GM18505 (cell line): Measurements from ENCODE around the gene RRAD.
"Not testable (repeated sequence)": the region's sequence is repeated elsewhere in the genome, so short reads cannot be mapped to it uniquely, and the experiment has no call there.

Experiments used
- ATAC-seq: cut with Tn5 transposase; IDR thresholded peaks from one replicate; pipeline ENCODE4 v1.9.1; 2021; ENCODE audit not compliant: unreplicated experiment
- POLR2A ChIP-seq: IDR thresholded peaks from 4 replicates; pipeline ENCODE4 v1.6.1; 2011; ENCODE audit warnings: borderline replicate concordance; ENCODE audit not compliant: insufficient read depth, insufficient read length; ENCODE audit errors: extremely low read depth

The RRAD gene

DNA sequence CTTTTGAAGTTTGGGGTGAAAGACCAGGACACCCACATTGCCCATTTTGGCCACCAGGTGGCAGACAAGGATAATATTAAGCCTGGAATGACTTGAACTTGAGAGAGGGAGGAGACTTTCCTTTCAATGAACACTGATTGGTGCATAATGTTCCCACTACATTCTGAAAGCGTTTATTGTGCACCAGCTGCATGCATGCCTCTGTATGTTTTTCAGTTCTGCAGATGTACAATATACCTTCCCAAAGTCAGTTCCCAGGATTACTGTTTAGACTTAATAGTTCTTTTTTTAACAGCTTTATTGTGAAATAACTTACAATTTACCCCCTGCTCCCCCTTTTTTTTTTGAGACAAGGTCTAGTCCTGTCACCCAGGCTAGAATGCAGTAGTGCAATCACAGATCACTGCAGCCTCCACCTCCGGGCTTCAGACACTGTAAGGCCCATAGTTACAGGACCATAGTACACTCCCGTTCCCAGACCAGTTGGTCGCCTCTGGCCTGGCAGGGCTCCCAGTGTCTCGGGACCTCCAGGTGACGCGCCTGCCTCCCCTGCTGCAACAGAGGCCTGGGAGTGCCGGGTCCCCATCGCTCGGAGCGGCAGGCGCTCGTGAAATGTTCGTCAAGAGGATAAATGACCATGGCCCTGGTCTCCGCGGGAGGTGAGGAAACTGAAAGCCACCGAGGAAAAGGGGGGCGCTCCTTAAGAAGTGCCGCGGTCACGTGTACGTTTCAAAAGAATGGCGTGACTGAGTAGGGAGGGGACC lies 22.1 kb upstream of the RRAD start:
- peak; percentile 47 for ATAC-seq

DNA sequence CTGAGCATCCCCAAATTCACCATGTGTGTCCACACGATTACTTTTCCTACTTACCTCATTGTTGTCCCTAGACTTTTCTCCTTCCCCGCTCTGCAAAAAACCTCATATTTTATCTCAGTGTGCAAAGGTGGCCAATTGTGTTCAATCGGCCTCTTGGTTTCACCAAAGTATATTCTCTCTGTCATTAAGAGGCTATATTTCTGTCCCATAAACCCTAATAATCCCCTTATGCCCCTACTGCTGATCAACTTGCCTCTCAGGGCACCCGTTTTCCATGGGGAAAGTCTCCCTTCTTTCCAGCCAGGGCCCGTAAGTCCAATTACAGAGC lies 21.6 kb upstream of the RRAD start:
- ATAC-seq: no peak
- no peak for TF ChIP-seq POLR2A

More for the DNA sequence above, 22.1 kb upstream of the RRAD start:
- no peak for TF ChIP-seq POLR2A

DNA sequence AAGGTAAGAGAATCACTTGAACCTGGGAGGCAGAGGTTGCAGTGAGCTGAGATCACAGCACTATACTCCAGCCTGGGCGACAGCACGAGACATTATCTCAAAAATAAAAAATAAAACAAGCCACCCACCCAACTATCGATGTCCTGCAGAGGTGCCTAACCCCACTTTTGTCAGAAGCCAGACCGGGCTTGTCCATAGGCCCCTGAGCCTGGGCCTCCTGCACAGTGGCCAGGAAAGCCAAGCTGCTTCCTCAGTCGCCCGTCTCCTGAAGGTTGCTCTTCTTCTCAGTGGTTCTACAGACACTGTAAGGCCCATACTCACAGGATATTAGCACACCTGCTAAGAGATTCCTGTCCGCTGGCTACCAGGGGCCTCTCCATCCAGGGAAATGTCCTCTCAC lies 21.2 kb upstream of the RRAD start:
- no peak for ATAC-seq
- no peak for TF ChIP-seq POLR2A

- no peak for TF ChIP-seq POLR2A
- ATAC-seq: no peak
These were observed 20.6 kb upstream of the RRAD start for GRCh38 chr16:66945939-66946338.

- ATAC-seq: not testable (repeated sequence)
These were observed 19.6 kb upstream of the RRAD start for GRCh38 chr16:66944971-66945370.

DNA sequence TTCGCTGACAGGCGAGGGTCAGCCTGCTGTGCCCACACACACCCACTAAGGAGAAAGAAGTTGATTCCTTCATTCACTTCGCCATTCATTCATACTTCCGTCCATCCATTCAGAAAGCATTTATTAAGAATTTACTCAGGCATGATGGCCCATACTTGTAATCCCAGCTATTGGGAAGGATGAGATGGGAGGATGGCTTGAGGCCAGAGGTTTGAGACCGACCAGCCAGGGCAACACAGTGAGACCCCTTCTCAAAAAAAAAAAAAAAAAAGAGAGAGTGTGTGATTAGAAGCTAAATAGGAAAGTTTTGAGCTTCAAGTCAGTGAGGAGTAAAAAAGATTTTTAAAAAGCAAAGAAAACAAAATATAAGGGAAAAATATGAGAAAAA lies 18.7 kb upstream of the RRAD start:
- ATAC-seq: no peak

GRCh38 chr16:66943426-66944053 lies 18.2 kb upstream of the RRAD start:
- no peak for TF ChIP-seq POLR2A
- no peak for ATAC-seq

More for the DNA sequence above, 18.7 kb upstream of the RRAD start:
- no peak for TF ChIP-seq POLR2A

- no peak for ATAC-seq
- no peak for TF ChIP-seq POLR2A
These were observed 17.6 kb upstream of the RRAD start for GRCh38 chr16:66942981-66943380.

DNA sequence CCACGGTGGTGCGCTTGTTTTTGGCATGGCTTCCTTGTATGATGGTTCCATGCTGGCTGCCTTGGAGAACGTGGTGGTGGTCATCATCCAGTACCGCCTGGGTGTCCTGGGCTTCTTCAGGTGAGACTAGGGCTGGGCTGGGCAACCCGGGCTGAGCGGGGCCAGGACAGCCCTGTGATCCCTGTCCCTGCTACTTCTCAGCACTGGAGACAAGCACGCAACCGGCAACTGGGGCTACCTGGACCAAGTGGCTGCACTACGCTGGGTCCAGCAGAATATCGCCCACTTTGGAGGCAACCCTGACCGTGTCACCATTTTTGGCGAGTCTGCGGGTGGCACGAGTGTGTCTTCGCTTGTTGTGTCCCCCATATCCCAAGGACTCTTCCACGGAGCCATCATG lies 14.9 kb upstream of the RRAD start:
- ATAC-seq: no peak
- no peak for TF ChIP-seq POLR2A

- TF ChIP-seq POLR2A: no peak
- ATAC-seq: no peak
These were observed 14.0 kb upstream of the RRAD start for GRCh38 chr16:66939366-66939765.

DNA sequence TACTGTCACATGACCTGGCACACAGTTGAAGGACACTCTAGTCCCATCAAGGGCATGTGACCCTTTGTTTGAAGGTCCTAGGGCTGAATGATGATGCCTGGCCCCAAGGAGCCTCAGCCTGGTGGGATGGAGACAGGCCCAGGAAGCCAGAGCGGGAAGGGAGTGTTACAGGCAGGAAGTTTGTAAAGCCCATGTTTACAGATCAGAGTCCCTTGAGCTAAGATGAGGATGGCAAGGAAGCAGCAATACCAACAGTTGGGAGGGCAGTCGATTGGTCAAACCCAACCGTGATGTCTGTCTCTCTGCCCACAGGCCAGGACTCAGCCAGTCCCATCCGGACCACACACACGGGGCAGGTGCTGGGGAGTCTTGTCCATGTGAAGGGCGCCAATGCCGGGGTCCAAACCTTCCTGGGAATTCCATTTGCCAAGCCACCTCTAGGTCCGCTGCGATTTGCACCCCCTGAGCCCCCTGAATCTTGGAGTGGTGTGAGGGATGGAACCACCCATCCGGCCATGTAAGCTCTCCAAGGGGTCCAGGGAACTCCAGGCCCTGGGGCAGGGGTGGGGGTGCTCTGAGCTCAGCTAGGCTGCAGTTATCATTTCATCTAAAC lies 12.5 kb upstream of the RRAD start:
- ATAC-seq: no peak
- no peak for TF ChIP-seq POLR2A

DNA sequence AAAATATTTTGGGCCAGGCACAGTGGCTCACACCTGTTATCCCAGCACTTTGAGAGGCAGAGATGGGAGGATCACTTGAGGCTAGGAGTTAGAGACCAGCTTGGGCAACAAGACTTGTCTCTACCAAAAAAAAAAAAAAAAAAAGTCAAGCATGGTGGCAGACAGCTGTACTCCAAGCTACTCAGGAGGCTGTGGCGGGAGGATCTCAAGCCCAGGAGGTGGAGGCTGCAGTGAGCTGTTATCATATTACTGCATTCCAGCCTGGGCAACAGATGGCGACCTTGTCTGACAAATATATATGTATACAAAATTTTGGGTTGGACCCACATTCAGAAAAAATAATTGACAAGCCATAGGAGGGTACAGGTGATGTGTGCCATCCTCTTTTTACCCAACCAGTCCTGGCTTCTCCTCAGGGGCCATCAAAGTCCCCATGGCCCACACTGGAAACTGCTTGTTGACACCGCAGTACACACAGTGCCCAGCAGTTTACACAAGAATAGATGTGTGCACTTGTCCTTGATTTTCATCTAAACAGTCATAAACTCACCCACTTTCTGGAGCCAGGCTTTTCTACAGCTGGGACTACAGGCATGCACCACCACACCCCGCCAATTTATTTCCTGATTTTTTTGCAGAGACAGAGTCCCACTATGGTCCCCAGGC lies 11.7 kb upstream of the RRAD start:
- ATAC-seq: no peak
- no peak for TF ChIP-seq POLR2A

DNA sequence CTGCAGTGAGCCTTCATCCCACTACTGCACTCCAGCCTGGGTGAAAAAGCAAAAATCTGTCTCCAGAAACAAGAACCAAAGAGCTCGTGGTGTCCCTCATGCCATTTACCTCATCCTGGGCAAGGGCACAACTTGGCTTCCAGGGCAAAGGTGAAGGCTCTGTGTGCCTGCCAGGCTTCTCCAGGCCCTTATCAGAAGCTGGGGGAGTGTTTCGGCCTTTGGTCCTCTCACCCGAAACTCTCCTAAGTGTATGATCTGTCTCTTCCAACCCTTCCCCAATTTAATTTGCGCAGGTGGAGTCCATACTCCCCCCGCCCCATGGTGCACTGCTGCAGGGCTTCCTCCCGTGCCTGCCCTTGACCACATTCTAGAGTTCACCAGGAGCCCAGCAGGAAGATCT lies 11.1 kb upstream of the RRAD start:
- ATAC-seq: no peak
- no peak for TF ChIP-seq POLR2A

- no peak for ATAC-seq
- TF ChIP-seq POLR2A: no peak
These were observed 10.1 kb upstream of the RRAD start, which contains the start of gene CES2 for GRCh38 chr16:66935314-66936011. Gene CES2 (plus strand): TSS chr16:66935516. CDS start chr16:66935636, 120 bp downstream.

- ATAC-seq: peak; percentile 15
These were observed 9.5 kb upstream of the RRAD start for GRCh38 chr16:66934839-66935313.
